HCEC 1CT (cell line): ENCODE results near the gene ROBO1.
A peak's percentile ranks its signal among the peaks of the same experiment; 100 is the strongest.
"Not testable (repeated sequence)": the region's sequence is repeated elsewhere in the genome, so short reads cannot be mapped to it uniquely, and the experiment has no call there.

Source experiments
- DNase-seq: peaks from one replicate; pipeline ENCODE4 v3.0.0-alpha.2; 2017

ROBO1 gene

GRCh38 chr3:78762121-78762520, 1005.7 kb downstream of the ROBO1 start:
- DNase-seq, result no peak

- no peak for DNase-seq
Measured at GRCh38 chr3:78761126-78761525, 1006.7 kb downstream of the ROBO1 start.

- DNase-seq, result no peak
Measured at GRCh38 chr3:78757731-78758130, 1010.1 kb downstream of the ROBO1 start.

- DNase-seq, result peak; percentile 66
Measured at GRCh38 chr3:78754066-78754743, 1013.6 kb downstream of the ROBO1 start.

GRCh38 chr3:78751266-78751665, 1016.5 kb downstream of the ROBO1 start:
- peak; percentile 21 for DNase-seq

GRCh38 chr3:78750291-78750690, 1017.5 kb downstream of the ROBO1 start:
- DNase-seq, result not testable (repeated sequence)

- DNase-seq, result no peak
Measured at GRCh38 chr3:78749056-78749455, 1018.7 kb downstream of the ROBO1 start.

GRCh38 chr3:78745847-78746246, 1022.0 kb downstream of the ROBO1 start:
- DNase-seq, result no peak

- DNase-seq, result no peak
Measured at GRCh38 chr3:78742491-78742890, 1025.3 kb downstream of the ROBO1 start.

GRCh38 chr3:78742041-78742440, 1025.8 kb downstream of the ROBO1 start:
- no peak for DNase-seq

- DNase-seq, result no peak
Measured at GRCh38 chr3:78741066-78741645, 1026.6 kb downstream of the ROBO1 start.

GRCh38 chr3:78738833-78739232, 1029.0 kb downstream of the ROBO1 start:
- no peak for DNase-seq

GRCh38 chr3:78737988-78738387, 1029.8 kb downstream of the ROBO1 start:
- no peak for DNase-seq

GRCh38 chr3:78736863-78737262, 1030.9 kb downstream of the ROBO1 start:
- DNase-seq, result peak; percentile 43

GRCh38 chr3:78734048-78734637, 1033.7 kb downstream of the ROBO1 start:
- DNase-seq, result peak; percentile 54

- no peak for DNase-seq
Measured at GRCh38 chr3:78732893-78733292, 1034.9 kb downstream of the ROBO1 start.

- no peak for DNase-seq
Measured at GRCh38 chr3:78732471-78732870, 1035.3 kb downstream of the ROBO1 start.

- DNase-seq, result no peak
Measured at GRCh38 chr3:78729946-78730345, 1037.9 kb downstream of the ROBO1 start.

- DNase-seq, result no peak
Measured at GRCh38 chr3:78728406-78729145, 1039.2 kb downstream of the ROBO1 start.

- no peak for DNase-seq
Measured at GRCh38 chr3:78726545-78726944, 1041.3 kb downstream of the ROBO1 start.

- DNase-seq, result no peak
Measured at GRCh38 chr3:78725703-78726246, 1042.0 kb downstream of the ROBO1 start.

- no peak for DNase-seq
Measured at GRCh38 chr3:78724859-78725258, 1042.9 kb downstream of the ROBO1 start.

GRCh38 chr3:78724364-78724763, 1043.4 kb downstream of the ROBO1 start:
- not testable (repeated sequence) for DNase-seq
